Activated T-cell treated with anti-CD3 and anti-CD28 coated beads for 24 hours (primary cell): ENCODE results near the gene VPREB3.

Experiments used
- DNase-seq: peaks from one replicate; pipeline ENCODE4 v3.0.0-alpha.2; 2020; ENCODE audit warnings: low read depth

VPREB3 gene

DNA sequence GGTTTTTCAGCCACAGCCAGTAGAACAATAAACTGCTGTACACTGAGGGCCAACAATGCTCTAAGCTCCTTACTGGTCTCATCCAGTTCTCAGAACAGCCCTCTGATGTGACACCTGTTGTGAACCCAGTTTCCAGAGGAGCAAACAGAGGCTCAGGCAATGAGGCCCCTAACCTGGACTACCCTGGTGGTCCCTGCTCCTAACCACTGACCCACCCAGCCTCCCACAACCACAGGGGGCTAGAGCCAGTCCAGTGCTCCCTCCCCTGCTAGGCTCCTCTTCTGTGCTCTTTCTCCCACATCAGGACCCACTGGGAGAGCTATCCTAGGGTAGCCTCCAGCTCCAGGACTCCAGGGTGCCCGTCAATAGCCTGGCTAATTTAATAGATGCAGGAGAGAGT lies 28.5 kb upstream of the VPREB3 start:
- no peak for DNase-seq

- DNase-seq = no peak
These were observed 28.0 kb upstream of the VPREB3 start for GRCh38 chr22:23782252-23782651.

- DNase-seq = no peak
These were observed 27.4 kb upstream of the VPREB3 start for GRCh38 chr22:23781511-23782183.

- no peak for DNase-seq
These were observed 26.8 kb upstream of the VPREB3 start for GRCh38 chr22:23781065-23781464.

DNA sequence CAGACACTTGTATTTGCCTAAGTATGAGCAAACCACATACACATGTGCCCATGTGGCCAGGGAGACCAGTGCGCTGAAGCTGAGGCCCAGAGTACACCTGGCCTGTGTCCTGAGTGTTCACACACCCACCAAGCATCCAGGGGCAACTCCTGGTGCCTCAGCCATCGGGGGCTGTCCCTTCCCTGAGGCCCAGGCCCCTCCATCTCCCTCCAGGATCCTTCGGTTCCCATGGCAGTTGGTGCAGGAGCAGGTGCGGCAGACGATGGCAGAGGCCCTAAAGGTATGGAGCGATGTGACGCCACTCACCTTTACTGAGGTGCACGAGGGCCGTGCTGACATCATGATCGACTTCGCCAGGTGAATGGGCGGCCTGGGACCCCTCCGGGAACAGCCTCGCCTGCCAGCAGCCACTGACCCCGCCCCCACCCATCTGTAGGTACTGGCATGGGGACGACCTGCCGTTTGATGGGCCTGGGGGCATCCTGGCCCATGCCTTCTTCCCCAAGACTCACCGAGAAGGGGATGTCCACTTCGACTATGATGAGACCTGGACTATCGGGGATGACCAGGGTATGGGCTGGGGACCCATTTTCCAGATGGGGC lies 26.0 kb upstream of the VPREB3 start:
- no peak for DNase-seq

- DNase-seq = no peak
These were observed 25.5 kb upstream of the VPREB3 start for GRCh38 chr22:23779731-23780130.

GRCh38 chr22:23779083-23779482 lies 24.9 kb upstream of the VPREB3 start:
- no peak for DNase-seq

- DNase-seq = no peak
These were observed 24.3 kb upstream of the VPREB3 start for GRCh38 chr22:23778577-23778900.

GRCh38 chr22:23777776-23778576 lies 23.8 kb upstream of the VPREB3 start:
- no peak for DNase-seq

DNA sequence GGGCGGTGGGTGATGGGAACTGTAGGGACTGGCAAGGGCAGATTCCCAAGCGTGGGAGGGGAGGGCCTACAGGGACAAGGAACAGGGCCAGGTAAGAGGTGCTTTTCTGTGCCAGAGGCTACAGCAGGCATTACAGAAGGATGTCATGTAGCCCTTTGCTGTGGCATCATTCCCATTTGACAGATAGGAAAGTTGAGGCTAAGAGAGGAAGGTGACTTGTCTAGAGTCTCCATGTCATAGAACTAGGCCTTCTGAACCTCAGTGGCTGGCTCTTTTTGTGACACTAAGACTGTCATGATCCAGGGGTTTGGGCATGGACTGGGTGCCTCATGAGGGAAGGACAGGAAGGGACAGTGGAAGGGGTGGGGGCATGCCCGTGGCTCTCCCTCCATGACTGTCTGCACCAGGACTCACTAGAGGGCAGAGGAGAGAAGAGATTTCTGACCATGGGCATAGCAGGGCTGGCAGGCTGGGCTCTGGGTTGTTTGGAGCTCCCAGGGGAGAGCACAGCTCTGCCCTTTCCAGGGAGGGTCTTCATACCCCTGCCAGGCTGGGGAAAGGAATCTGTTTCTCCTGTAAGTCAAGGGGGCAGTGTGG lies 21.7 kb upstream of the VPREB3 start:
- no peak for DNase-seq

DNA sequence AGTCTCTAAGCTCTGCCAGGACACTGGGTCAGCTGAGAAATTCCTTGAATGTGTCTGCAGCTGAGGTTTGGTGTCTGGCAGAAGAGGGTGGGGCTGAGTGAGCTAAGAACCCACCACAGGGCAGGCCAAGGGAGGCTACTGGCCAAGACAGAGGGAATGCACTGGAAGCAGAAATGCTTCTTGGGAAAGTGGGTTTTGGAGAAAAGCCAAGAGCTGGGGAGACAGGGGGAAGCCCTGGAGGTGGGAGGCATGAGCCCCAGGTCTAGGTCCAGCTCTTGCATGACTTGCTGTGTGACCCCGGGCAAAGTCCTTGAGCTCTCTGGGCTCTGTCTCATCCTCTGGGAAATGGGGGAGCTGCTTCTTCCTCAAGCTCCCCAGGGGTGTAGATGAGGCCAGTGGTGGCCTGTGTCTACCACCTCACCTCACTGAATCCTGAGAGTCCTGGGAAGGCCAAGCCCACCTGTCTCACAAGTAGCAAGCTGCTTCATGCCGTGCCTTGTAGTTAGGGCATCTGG lies 20.8 kb upstream of the VPREB3 start:
- DNase-seq = no peak

DNA sequence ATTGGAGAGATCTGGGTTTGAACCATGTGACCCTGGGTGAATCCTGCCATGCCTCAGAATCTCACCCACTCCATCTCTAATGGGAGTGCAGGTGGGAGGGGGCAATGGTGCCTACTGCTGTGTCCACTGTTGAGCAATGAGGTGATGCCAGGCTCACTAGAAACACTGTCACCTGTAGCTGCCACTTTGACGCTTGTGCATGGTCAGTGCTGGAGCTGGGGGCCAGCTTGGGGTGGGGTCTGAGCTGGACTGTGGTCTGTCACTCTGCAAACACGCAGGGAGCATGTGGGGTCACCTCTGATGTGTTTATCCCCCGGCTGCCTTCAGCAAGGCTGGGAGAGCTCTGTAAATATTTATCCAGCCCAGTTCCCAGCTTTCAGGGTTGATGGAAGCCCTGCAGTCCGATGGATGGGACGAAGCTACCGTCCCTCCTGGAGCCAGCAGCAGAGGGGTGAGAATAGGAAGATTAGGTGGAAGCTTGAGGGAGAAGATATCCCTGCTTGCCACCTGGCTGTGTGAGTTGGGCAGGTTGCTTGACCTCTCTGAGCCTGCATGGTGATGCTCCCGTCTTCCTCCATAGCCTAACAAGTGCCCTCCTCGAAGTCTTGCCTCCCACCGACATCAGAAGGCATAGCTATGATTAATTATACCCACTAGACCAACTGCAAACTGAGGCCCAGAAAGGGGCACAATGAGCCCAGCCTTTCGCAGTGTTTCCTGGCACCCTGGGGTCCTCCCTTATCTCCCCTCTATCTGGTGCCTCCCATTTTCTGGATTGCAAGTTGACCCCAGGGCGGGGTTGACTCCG lies 20.1 kb upstream of the VPREB3 start:
- no peak for DNase-seq

- no peak for DNase-seq
These were observed 19.4 kb upstream of the VPREB3 start for GRCh38 chr22:23773483-23774113.

DNA sequence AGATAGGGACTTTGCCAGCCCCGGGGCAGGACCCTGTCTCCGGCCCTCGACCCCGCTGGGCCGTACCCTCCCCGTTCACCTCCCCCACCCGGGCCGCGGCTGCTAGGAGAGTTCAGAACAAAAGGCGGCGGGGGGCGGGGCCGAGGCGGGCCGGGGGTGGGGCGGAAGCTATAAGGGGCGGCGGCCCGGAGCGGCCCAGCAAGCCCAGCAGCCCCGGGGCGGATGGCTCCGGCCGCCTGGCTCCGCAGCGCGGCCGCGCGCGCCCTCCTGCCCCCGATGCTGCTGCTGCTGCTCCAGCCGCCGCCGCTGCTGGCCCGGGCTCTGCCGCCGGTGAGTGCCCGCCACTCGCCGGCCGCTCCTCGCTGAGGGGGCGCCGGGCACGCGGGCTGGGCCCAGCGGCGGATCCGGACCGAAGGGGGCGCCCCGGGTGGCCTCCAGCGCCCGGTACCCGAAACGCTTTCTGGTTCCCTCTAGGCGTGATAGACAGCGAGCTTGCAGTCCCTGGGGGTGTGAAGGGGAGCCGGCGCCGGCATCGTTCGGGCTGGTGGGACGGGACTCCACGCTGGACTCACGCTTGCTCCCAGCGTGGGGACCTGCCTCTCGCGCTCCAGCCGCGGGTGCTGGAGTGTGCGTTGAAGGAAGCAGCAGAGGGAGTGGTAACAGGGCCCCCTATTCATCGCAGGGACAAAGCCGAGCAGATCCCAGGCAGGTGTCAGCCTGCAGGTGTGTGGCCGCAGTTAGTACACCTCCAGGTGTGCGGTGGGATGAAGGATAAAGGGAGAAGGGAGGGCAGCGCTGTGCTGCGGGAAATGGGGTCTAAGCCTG lies 18.6 kb upstream of the VPREB3 start, which contains the start of gene MMP11:
Gene MMP11, plus strand, starts transcription at position 201 of the 825 bp plus-strand sequence. Its CDS starts 22 bp downstream, at position 223.
- no peak for DNase-seq

- no peak for DNase-seq
These were observed 18.1 kb upstream of the VPREB3 start for GRCh38 chr22:23772315-23772648.

DNA sequence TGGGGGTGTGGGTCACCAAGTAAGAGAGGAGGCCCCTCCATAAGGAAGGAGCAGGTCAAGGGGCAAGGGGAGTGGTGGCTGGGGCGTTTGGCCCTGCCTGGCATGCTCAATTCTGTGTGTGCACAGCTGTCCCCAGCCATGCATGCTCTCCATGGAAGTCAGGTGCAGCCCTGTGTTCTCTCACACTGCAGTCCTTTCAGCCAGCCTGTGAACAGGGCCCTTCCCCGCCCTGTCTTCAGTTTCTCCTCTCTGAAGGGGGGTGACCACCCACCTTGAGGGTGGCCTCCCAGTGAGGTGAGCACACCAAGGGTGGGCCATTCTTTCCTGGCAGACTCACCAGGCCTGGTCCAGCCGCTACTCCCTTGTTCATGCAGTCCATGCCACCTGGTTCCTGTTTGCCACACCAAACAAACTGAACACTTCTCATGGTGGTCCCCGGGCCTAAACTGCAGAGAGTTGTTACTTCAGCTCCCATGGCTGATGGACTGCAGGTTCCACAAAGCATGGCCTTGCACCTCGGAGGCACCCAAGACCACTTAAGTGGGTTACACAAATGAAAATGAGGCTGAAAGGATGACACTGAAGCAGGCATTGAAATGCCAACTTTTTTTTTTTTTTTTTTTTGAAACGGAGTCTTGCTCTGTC lies 15.2 kb upstream of the VPREB3 start:
- no peak for DNase-seq

DNA sequence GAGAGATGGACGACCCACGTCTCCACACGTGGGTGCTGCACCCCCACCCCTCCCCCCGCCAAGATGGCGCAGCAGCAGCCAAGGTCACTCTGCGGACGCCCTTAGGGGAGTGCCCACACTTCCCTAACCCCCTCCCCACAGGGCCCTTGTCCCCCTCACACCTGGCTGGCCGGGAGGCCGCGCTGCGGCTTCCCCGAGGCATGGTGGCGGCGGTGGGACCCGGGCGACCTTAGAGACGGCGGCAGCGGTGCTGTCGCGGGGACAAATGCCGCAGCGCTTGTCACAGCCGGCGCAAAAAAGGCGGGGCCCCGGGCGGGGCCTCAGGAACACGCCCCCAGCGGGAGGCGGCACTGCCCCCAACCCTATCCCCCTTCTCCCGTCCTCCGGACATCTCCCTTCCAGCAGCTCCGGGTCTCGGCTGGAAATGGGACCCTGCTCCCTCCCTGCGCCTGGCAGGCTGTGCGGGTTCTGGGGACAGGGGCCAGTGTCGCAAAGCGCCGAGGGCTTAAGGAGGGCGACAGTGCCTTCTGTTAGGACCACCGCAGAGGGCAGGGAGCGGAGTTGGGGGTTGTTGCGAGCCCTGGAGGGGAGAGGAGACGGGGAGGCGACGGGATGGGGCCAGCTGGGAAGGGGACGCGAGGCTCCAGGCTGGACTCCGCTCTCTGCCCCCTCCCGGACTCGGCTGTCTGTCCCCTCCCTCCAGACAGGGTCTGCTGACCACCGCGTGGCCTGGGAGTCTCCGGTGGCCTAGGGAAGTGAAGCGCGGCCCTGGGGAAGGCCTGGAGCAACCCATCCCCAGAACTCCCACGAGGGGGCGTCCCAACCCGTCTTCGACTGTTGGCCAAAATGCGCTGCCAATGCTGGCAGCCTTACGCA lies 13.7 kb upstream of the VPREB3 start, which contains the start of gene CHCHD10:
Gene CHCHD10, minus strand, starts transcription at position 300 of the 876 bp plus-strand sequence. Its CDS starts 98 bp downstream, at position 202.
- DNase-seq = peak; percentile 74

DNA sequence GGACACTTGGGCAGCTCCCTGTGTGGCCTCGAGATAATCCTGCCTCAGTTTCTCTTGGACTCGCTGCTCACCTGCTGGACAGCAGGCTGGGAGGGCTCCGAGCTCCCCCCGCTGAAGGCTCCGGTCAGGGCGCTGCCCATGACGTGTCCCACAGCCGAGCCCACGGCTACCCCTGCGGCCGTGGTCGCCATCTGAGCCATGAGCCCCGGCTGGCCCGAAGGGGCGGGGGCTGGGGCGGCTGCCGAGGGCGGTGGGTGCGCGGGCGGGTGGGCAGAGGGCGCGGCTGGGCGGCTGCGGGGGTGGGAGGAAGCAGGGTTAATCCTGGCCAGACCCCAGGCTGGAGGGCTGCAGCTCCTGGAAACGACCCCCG lies 13.1 kb upstream of the VPREB3 start:
- DNase-seq = no peak
